ENCODE results near the gene TNPO3.

The TNPO3 gene

DNA sequence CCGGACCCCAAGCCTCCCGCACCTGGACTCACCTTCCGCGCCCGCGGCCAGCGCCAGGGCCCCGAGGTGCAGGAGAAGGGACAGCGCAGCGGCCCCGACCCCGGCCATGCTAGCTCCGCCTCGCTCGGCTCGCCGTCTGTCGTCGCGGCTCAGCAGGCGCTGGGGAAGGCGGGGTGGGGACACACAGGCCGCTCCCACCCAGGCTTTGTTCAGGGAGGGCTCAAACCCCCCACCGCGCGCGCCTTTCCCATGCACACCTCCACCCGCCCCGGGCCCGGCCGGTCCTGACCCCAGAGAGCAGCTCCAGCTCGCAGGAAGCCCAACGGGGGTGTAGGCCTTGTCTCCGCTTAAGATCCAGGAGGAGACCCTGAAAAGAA, 144.4 kb downstream of the TNPO3 start, which contains the start of gene KCP:
TSS of gene KCP (minus strand) at position 141 of the 377 bp plus-strand sequence. CDS start at position 108, 33 bp downstream.
- DNase-seq (ENCODE audit: low read depth in 4 of 4, low spot score in 1 of 4): no peak

DNA sequence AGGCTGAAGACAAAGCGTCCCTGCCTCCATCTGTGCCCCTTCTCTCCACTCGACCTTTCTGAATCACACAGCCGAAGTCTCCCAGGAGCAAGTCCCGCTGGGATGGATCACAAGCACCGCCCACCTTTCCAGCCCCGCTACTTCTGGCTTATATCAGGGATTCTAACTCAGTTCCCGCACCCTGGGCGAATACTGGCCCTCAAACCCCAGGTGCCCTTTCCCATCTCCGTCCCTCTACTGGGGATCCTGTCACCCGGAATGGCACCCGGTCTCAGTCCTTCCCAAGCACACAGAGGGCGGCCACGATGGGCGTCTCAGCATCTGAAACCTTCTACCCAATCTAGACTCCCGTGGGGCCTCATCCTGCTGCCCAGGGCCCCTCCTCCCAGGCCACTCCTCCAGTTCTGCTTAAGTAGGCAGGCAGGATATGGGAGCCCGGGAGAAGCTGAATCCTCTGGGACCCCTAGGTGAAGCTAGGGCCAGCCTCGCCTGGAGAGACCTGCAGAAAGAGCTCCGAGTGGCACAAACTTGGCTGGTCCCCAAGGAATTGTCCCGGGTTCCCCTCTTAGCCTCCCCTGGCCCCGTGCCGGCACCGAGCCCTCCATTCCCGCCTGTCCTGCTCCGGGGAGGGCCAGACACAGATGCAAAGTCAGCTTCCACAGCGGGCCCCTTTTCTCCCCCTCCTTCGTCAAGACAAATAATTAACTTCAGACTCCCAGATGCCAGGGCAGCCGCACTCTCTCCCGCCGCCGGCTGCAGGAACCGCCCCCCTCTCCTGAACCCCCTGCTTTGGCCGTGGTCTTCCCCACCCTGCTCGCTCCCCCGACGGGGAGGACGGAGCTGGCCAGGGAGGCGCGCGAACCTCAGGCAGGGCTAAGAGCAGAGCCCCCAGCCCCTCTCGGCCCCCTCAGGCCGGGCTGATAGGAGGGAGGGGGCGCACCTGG, 145.0 kb downstream of the TNPO3 start:
- DNase-seq (ENCODE audit: low read depth in 4 of 4, low spot score in 1 of 4): no peak

DNA sequence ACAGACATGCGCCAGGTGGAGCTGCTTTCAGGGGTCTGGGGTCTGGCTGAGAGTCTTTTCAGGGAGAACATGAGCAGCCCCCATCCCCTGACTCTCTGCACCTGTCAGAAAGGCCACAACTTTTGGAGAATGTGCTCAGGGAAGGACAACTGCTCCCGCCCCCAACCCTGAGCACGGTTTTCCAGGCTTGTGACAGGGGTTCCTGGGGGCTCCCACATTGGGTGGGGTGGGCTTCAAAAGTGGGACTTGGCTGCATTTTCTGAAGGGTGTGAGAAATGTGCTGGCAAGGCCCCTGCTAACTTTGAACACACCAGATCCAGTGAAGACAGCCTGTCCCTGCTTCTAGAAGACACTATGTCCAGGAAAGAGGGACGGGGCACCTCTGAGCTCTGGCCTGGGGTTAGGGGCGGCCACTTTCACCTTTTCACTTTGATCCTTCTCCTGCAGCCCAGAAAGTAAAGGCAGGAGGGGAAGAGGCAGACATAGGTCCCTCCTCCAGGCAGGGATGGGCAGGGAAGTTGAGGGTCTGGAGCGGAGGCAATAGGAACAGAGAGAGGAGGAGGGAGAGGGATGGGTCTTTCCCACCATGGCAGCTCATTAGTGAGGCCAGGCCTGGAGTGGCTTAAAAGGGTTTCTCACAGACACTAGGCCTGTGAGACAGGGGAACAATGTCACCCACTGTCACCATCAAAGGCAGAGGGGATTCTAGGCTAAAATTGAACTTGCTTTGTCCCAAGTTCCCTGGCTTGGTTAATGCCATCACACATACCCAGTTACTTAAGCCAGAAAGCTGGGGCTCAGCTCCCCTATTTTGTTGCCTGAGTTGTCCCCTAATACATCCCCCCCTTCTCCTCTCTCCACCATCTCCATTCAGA, 145.9 kb downstream of the TNPO3 start:
- DNase-seq (ENCODE audit: low read depth in 4 of 4, low spot score in 1 of 4): no peak

DNA sequence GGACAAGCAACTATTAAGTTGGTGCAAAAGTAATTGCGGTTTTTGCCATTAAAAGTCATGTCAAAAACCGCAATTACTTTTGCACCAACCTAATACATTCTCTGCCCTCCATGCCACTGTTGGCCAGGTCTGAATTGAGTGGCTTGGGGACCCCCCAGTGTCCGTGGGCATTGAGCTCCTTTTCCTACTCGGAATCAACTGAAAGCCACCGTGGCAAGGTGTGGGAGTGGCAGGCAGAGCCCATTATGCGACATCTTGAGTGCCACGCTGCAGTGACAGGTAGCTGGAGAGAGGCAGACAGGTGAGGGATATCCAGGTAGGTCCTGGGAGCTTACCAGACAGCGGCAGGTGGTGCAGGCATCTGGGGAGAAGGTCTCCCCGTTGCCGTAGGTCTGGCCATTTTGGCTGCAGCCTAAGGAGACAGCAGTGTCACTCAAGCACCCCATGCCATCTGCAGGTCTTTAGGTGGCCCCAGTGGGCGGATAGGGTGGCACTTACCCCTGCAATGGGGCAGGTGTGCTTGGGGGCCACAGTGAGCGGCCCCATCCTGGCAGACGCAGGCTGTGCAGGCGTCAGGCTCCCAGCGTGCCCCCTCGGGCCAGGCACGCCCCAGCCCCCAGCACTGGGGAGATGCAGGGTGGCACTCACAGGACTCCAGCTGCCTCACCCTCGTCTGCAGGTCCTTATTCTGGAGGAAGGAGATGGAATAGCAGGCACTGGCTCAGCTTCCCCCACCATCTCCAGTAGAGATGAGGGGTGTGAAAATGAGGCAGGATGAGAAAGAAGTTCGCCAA, 147.9 kb downstream of the TNPO3 start:
- no peak for DNase-seq (ENCODE audit: low read depth in 4 of 4, low spot score in 1 of 4)

DNA sequence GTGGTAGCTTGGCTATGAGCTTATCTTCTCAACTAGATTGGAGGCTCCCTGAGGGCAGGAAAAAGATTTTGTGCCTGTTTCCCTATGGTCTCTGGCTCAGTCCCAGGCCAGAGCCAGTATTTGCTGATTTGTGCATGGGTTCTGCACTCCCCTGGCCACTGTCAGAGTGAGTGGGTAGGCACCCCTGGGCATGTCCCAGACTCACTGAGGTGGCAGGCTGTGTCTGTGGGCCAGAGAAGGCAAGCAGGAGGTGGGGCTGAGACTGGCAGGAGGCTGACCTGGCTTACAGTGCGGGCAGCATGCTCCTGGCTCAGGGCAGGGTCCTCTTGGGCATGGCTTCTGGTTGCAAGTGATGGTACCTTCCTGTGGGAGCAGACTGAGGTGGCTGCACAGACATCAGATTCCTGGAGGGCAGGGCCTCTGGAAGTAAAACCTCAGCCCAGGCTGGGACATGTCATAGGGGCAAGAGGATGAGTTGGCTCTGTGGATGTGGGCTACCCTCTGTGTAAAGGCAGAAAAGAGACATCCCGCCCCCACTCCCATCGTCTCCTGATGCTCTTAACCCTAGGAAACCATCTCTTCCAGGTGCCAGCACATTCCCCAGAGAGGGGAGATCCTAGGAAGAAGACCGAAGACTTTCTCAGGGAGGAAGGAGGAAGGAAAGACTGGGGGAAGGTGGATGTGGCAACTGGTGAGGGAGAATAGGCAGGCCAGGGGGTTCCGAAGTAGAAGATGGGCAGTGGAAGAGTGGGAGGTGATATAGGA, 148.7 kb downstream of the TNPO3 start:
- DNase-seq (ENCODE audit: low read depth in 4 of 4, low spot score in 1 of 4): no peak

DNA sequence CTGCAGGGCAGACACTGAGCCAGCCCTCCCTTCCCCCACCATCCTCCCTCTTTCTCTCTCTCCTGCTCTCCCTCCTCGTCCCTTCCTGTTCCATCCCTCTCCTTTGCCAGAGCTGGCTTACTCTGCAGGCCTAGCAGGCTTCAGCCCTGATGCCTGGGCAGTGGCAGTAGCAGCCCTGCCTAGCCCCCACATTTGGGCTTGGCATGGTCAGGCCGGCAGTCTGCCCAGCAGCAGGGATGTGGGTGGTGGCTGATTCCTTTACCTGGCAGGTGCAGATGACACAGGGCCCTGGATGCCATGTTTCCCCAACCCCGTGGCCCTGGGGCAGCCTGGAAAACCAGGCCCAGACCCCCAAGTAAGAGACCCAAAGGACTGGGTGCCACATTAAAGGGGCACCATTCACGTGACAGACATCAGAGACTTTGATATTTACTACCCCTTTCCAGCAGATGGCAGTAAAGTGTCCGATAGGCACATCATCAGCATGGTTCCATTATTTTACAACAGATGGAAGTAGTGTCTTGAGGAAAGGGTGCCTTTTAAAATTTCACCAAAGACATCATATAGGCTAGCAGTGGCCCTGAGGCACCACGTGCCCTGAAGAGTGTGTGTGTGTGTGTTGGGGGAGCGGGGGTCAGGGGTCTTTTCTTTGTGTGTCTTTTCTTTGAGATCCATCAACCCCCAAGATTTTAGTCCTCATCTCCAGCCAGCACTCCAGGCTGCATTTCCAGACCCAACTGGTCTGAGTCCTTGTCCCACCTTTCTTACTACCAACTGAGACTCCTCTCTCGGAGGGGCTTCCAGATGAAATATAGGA, 150.3 kb downstream of the TNPO3 start:
- no peak for DNase-seq (ENCODE audit: low read depth in 4 of 4, low spot score in 1 of 4)

All from stimulated activated CD4-positive, alpha-beta T cell treated with anti-CD3 and anti-CD28 coated beads, Interleukin-1b, Interleukin-23, amount 100 ng/mL, for 24 hours (primary cell).